NCI-H526 (cell line): ENCODE measurements around the gene FAAP100.
A peak's percentile ranks its signal among the peaks of the same experiment; 100 is the strongest.

Experiments
- DNase-seq, 2 experiments: peaks; one replicate each; lab custom pipeline; 2025; lab: John Stamatoyannopoulos, UW

FAAP100 gene

DNA sequence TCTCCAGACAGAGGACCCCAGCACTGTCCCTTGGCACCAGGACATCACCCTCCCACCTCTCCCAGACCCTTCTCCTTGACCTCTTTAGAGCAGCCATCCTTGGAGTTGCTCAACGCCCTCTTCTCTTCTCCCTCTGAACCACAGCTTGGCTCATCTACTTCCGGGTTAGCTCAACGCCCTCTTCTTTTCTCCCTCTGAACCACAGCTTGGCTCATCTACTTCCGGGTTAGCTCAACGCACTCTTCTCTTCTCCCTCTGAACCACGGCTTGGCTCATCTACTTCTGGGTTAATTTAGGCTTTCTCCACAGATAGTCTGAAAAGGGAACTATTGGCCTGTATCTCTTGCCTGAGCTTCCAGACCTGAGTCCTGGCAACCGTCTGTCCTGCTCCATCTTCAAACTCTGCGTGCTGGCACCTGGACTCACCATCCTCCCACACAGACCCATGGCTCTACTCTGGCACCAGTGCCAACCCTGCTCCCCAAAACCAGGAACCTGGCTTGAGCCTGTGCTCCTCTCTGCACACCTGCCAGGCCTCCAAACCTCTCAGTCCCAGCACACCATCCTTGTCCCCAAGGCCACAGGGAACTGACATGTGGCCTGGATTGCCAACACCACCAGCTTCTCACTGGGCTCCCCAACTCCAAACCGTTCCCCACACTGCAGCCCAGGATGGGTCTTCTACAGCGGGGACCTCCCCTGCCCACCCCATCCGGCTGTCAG lies 25.3 kb upstream of the FAAP100 start:
- no peak for DNase-seq

- no peak for DNase-seq
Measured at GRCh38 chr17:81576621-81577277, 24.6 kb upstream of the FAAP100 start.

DNA sequence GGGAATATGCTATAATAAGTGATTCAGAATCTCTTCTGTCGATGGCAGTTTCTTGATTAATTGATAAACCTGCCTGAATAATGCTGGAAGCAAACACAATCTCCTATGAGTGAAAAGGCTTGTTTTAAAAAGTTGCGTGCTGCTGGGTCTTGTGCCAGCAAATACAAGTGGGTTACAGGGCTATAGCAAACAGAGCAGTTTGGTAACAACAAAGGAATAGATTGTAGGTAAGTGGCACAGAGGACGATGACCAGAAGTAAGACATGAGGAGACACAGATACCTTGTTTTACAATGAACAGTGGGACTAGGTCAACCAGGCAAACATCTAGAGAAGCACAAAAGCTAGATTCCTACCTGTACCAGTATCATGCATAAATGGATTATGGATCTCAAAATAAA lies 23.7 kb upstream of the FAAP100 start:
- no peak for DNase-seq

GRCh38 chr17:81574643-81574956 lies 22.4 kb upstream of the FAAP100 start:
- DNase-seq = no peak

DNA sequence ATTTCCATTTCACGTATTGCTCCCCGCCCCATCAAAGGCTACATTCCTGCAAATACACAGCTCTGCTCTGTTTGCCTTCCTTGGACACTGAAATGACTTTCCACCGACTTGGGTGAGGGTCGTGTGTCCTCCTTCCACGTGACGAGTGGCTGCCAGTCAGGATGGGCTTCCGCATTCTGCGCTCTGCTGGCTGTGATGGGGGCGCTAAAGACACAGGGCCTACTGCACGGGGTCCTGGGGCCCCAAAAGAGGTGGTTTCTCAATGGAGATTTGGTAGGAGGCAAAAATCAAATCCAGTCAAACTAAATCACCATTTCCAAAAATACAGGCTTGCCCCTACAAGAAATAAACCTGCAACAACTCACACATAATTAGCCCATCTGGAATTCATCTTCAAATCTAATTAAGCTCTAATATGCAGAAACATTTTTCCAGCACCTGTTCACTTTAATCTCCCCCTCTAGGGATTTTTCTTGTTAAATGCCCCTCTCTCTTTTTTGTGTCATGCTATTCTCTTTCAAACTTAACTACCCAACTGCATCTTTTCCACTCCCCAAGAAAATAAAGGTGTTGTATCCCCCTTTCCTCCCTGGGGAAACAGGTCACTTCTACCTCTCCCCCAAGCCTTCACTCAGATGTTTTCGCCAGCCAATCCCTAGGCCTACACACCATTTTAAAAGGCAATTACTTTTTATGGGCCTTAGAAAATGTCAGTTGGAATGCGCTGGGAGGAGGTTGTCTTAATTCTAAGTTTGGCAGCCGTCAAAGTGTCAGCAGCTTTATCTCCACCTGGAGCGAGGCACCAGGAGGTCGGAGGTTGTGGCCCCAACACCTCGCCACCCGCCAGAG lies 21.9 kb upstream of the FAAP100 start:
- no peak for DNase-seq

DNA sequence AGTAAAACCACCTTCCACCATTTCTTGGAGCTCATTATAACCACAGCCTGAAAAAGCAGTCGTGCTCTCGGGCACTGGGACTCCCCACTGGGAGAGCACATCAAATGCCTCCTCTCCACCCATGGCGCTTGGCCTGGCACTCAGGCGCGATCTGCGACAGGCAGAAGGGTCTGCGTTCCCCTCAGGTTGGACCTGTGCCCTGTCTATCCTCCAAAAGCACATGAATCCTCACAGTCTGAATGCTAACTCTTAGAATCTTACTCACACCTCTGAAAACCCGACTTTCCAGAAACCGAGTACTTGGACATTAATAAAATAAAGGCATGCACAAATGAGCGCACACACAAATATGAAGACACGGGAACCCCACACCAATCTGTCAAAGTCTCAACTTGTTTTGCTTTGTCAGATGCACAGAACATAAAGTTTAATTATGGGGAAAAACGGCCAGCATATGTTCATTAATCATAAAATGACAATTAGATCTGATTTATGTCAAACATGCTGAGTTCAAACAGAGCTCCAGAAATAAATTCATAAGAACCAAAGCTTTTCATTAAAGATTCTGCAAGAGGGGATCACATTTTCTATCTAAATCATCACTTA lies 20.5 kb upstream of the FAAP100 start:
- DNase-seq = no peak

DNA sequence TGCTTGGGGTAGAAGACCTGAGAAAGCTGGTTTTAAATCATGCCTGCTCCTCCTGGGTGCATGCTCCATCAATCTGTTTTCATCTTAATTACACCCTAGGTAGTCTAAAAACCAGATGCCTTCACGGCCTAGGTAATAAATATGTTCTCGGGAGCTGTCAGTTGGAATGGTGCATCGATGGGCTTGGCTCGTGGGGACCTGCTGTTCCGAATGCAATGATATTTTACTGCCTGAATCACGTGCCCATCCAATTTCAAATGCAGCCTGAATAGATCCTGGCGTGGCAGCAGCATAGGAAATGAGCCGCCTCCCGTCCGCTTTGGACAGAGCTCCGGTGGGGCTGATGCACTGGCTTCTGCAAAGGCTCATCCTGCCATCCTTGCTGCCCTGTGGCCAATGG lies 18.8 kb upstream of the FAAP100 start:
- DNase-seq = no peak

- no peak for DNase-seq
Measured at GRCh38 chr17:81569986-81570514, 17.9 kb upstream of the FAAP100 start.

GRCh38 chr17:81568416-81568815 lies 16.3 kb upstream of the FAAP100 start:
- DNase-seq = no peak

DNA sequence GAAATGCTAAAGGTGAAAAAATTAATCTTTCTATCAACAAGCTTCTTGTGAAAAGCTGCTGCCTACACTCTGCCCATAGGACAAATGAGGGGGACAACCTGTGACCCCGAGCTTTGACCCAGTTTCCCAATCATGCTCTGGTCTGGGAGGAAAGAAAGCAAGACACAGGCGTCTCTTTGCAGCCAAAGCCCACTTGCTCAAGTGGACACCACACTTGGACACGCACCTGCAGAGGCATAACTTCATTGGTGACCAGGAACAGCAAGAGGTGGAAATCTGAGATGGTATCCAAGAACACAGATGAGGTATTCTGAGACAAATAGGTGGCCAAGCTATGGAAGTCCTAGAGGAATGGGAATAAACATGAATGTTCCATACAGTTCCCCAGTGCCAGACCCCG lies 15.0 kb upstream of the FAAP100 start:
- no peak for DNase-seq

DNA sequence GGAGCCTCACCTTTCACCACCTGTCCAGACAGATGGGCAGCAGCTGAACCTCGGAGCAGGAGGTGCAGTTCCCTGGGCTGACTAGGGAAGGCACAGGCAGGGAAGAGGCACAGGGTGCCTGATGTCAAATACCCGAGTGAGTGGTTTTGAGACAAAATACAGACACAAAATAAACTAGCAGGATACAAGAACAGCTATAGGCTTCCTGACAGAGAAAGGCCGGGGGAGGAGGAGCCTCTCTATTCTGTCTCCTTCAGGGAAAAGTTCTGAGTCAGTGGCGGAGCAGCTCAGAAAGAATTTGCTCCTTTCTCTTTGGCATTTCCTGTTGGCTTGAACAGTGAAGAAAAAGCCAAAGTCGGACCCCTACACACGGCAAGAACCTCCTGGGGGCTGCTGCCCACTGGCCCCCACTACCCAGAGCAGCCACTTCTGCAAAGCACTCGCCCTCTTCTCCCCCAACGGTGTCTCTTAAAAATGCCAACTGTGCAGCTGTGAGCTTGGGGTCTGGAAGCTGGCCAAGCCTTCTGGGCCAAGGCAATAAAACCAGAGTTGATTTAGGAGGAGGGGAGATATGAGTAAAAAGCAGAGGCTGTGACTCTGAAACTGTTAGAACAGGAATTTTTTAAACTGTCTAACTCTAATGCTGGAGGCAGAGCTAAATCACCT lies 14.4 kb upstream of the FAAP100 start:
- no peak for DNase-seq

DNA sequence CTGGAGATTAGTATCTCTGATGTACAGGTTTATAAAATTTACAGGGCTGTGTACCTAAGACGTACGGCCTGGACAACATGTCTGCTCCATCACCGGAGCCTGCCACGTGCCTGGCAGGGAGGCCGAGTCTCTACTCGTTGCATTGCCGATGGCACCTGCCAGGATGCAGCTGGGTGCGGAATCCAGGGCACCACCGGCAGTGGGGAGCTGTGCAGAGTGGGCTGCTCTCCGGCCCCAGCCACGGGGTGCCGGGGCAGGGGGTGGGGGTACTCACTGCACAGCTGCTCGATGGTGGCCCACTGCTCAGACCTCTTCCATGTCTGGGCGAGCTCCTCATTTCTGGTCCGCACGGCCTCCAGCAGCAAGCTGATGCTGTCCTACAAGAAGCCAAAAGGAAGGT lies 13.1 kb upstream of the FAAP100 start:
- DNase-seq = no peak

- DNase-seq = no peak
Measured at GRCh38 chr17:81564778-81565177, 12.6 kb upstream of the FAAP100 start.

GRCh38 chr17:81563861-81564586 lies 11.9 kb upstream of the FAAP100 start:
- DNase-seq = no peak

DNA sequence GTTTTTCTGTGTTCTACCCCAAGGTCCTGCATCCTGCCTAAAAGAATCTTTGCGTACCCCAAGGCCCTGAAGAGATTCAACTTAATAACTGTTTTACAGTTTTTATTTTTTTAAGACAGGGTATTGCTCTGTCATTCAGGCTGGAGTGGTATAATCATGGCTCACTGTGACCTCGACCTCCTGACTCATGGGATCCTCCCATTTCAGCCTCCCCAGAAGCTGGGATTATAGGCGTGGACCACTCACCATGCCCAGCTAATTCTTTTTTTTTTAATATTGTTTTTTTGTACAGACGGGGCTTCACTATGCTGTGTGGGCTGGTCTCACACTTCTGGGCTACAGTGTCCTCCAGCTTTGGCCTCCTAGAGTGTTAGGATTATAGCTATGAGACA lies 9.3 kb upstream of the FAAP100 start:
- DNase-seq = no peak

DNA sequence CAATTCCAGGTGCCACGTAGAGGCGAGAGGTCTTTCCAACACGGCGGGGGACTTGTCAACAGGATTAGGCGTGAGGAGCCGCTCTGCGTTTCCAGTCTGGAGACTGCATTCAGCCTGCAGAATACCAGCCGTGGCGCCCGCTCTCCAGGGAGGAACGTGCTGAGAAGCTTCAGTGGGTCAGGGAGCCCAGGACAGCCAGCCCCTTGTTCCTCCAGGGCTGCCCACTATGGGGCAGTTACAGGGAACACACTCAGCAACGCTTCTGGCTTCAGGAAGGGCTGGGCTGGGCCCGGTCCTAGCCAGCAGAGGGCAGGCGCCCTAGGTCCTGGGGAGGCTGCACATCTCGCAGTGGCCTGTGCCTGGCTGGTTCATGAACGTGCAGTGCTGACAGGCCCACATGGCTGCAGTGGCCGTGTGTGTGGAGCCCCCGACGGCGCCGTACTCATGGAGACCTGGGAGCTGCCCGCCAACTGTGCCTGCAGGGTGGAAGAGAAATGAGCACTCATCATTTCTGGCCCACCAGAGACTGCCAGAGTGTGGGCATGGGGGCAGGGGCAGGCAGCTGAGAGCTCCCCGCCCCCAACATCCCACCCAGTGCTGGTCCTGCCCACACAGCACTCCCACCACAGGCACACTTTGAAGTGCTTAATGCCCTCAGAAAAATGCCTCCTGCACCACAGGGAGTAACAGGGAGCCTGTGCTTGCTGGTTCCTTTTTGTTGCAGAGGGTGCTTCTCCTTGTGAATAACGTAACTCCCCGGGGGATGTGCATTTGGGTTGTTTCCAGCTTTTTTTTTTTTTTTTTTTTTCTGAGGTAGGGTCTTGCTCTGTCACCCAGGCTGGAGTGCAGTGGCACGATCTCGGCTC lies 7.0 kb upstream of the FAAP100 start:
- DNase-seq = no peak

GRCh38 chr17:81558115-81558468 lies 5.9 kb upstream of the FAAP100 start:
- no peak for DNase-seq

DNA sequence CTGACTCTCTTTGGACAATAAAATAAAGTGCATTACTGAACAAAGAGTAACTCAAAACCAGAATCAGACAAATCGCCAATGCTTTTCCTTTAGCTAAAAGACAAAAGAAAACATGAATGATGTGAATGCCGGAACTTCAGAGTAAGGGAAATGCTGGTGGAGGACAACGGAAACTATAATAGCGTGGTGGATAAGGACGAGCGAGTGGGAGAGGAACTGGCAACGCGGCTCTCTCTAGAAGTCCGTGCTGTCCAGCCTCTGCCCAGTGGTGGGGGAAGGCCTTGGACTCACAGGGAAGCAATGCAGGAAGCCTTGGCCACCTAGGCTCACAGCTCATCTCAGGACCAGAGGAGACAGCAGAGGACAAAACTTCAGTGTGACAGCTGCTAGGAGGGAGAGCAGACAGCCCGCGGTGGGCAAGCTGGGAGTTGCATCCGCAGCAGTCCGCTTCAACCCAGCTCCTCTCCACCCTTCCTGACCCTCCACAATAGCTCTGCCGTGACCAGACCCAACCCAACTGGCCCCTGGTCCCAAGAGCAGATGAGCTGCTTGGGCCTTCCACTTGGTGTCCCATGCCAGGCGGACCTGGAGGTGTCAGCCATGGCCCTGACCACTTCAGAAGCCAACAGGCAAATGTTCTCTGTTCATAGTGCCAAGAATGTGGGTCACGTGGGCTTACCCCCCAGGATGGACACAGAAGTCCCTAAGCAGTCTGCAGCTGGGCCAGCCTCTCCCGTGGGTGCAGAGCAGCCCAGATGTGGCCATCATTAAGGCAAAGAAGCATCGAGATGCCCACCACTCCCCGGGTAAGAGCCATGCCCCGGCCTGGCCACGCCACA lies 5.3 kb upstream of the FAAP100 start:
- no peak for DNase-seq

DNA sequence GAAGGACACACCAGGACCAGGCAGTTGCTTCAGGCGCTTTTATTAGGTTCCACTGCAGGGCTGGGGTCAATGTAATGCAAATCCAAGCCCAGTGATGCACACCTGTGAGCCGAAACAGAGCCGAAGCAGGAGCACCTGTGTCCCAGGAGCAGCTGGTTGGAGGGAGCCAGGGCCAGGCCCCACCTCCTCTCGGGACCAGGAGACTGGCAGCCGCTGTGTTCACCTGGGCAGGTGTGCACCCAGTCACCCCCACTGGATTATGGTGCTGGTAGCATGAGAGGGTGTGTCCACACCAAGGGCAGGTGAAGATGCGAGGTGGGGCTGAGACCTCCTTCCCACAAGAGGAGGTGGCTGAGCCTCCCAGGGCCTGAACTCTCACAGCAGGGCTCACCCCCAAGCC lies 4.7 kb upstream of the FAAP100 start:
- peak; percentile 93 to 97 for DNase-seq
